ENCODE data around the gene SYP. TPM values are rescaled to one million over a fixed set of nuclear protein-coding genes. Genes with fewer than 3 reads are reported as not detected.

The SYP gene
- total and polyA plus RNA-seq, 10 of the 15 experiments (the other 5 are each of a cell fraction or from before 2014, with no cell fraction given) = 0.34 to 1.7 (median 0.74) TPM

- no peak overlapping the region for H3K4me2 ChIP-seq (ENCODE audit: control insufficient read depth, insufficient read depth)
- ChIA-PET RAD21 (ENCODE audit: unreplicated experiment) (no interaction called here), CTCF (interaction anchor here (0.7 to 1.3 kb wide), 2 partner anchors 46 to 83 kb away, joined by 4 read pairs; no protein-coding TSS in a partner anchor), POLR2A (interaction anchor here (1.0 kb wide), 1 partner anchor 48 kb away, joined by 4 read pairs; no protein-coding TSS in a partner anchor), SMC1A (ENCODE audit: uncharacterized antibody, unreplicated experiment) (no interaction called here)
- DNase-seq (ENCODE audit: low read depth, low spot score) (no peak), ATAC-seq (no peak), FAIRE-seq (no peak)
- H3K27me3 ChIP-seq (replicated peaks in 1 of 2; ENCODE audit: control insufficient read depth in 2 of 2, insufficient read depth in 2 of 2, low read length in 1 of 2) = no peaks in the 10 kb centered on the region
- no peak for TF ChIP-seq BACH1 (IDR thresholded peaks at IDR 0.05; ENCODE audit: borderline replicate concordance)
- H4K20me1 ChIP-seq (ENCODE audit: control insufficient read depth, insufficient read depth) = no peaks in the 10 kb centered on the region
- no peaks in the 10 kb centered on the region; a peak in 1 of 4 replicates for H3K36me3 ChIP-seq (ENCODE audit: control insufficient read depth in 2 of 2, insufficient read depth in 2 of 2, low read length in 1 of 2)
- no peak overlapping the region for H3K27ac ChIP-seq (ENCODE audit: control insufficient read depth, insufficient read depth)
- no peak overlapping the region for H3K4me3 ChIP-seq
- H3K9me3 ChIP-seq (replicated peaks; ENCODE audit: control insufficient read depth, insufficient read depth, low read length) = no peaks in the 10 kb centered on the region; the same call in 2 of the 3 replicates
- H3K9ac ChIP-seq (ENCODE audit: control insufficient read depth, insufficient read depth, low read length) = no peak overlapping the region
- H3K4me1 ChIP-seq (ENCODE audit: control insufficient read depth, insufficient read depth, low read length) = peaks cover 5% of the 10 kb centered on the region
- H2AFZ ChIP-seq (ENCODE audit: control insufficient read depth, low read depth, low read length) = no peak overlapping the region
- intact Hi-C loops (cut with micrococcal nuclease; ENCODE audit: unreplicated experiment) = loop anchor here (5.0 kb wide), 1 partner anchor 46 kb away; no protein-coding TSS in a partner anchor
- BruUV-seq (replicated peaks) = no TSS peak
- in situ Hi-C loops (cut with MboI) = no loop called here
- 55% methylated on average over 7 of the region's 7 CpGs for WGBS (ENCODE audit: insufficient coverage, insufficient replicate concordance, low lambda C conversion rate, missing lambda C conversion rate)
- peaks cover 3% of the 10 kb centered on the region; the same call in 1 of the 2 replicates for H3K79me2 ChIP-seq (ENCODE audit: control insufficient read depth, insufficient read depth, low read length)
These were observed 38.7 kb upstream of the SYP start for GRCh38 chrX:49238735-49239134.

- no peaks in the 10 kb centered on the region; the same call in 2 of the 3 replicates for H3K9me3 ChIP-seq (replicated peaks; ENCODE audit: control insufficient read depth, insufficient read depth, low read length)
- WGBS (ENCODE audit: insufficient coverage, insufficient replicate concordance, low lambda C conversion rate, missing lambda C conversion rate) = 49% methylated on average over 9 of the region's 9 CpGs
- H2AFZ ChIP-seq (ENCODE audit: control insufficient read depth, low read depth, low read length) = no peak overlapping the region
- peak overlapping the region; percentile 48 for H3K27ac ChIP-seq (ENCODE audit: control insufficient read depth, insufficient read depth)
- H4K20me1 ChIP-seq (ENCODE audit: control insufficient read depth, insufficient read depth) = no peaks in the 10 kb centered on the region
- H3K27me3 ChIP-seq (replicated peaks in 1 of 2; ENCODE audit: control insufficient read depth in 2 of 2, insufficient read depth in 2 of 2, low read length in 1 of 2) = no peaks in the 10 kb centered on the region
- intact Hi-C loops (cut with micrococcal nuclease; ENCODE audit: unreplicated experiment) = loop anchor here (5.0 kb wide), 1 partner anchor 45 kb away; no protein-coding TSS in a partner anchor
- ChIA-PET RAD21 (ENCODE audit: unreplicated experiment) (interaction anchor here (1.0 to 1.5 kb wide), 2 partner anchors 32 to 44 kb away, joined by 3 to 4 read pairs; partner anchors contain the start of gene PPP1R3F), CTCF (interaction anchor here (0.7 to 1.5 kb wide), 3 partner anchors 45 to 517 kb away, joined by 3 read pairs; no protein-coding TSS in a partner anchor), POLR2A (no interaction called here), SMC1A (ENCODE audit: uncharacterized antibody, unreplicated experiment) (interaction anchor here (2.6 kb wide), 1 partner anchor 45 kb away, joined by 9 read pairs; no protein-coding TSS in a partner anchor)
- TF ChIP-seq HCFC1 (IDR thresholded peaks at IDR 0.05; ENCODE audit: low read length) (no peak), MEF2B (IDR thresholded peaks at IDR 0.05; ENCODE audit: partially characterized antibody, poor library complexity, severe bottlenecking) (no peak), ZNF217 (IDR thresholded peaks at IDR 0.05) (no peak), NR2C1 (IDR thresholded peaks at IDR 0.05) (no peak), IKZF2 (IDR thresholded peaks at IDR 0.05) (0 out of 4 replicates have a peak, but pooled peaks of 1 of the 2 experiments have one; percentile 11), NRF1 (conservative IDR thresholded peaks at IDR 0.05; ENCODE audit: low read depth, low read length) (no peak), SMARCA5 (IDR thresholded peaks at IDR 0.05) (no peak), SPI1 (IDR thresholded peaks at IDR 0.05; ENCODE audit: borderline replicate concordance, insufficient read depth, low read depth, low read length) (peak; percentile 46; the same call in 1 of the 2 replicates), ZBTB4 (CRISPR knock-in tag; IDR thresholded peaks at IDR 0.05) (no peak), GABPA (IDR thresholded peaks at IDR 0.05; ENCODE audit: low read depth) (no peak), SUPT20H (IDR thresholded peaks at IDR 0.05; ENCODE audit: borderline replicate concordance, control insufficient read depth, low read depth, low read length) (no peak), PAX5 (IDR thresholded peaks at IDR 0.05; ENCODE audit: borderline replicate concordance, low read depth, low read length) (no peak)
- H3K4me1 ChIP-seq (ENCODE audit: control insufficient read depth, insufficient read depth, low read length) = peaks cover 5% of the 10 kb centered on the region
- H3K4me3 ChIP-seq = peak overlapping the region; percentile 62
- ATAC-seq (peak; percentile 72), FAIRE-seq (no peak), DNase-seq (ENCODE audit: low read depth, low spot score) (no peak)
- no peaks in the 10 kb centered on the region for H3K36me3 ChIP-seq (ENCODE audit: control insufficient read depth in 2 of 2, insufficient read depth in 2 of 2, low read length in 1 of 2)
- peaks cover 3% of the 10 kb centered on the region; the same call in 1 of the 2 replicates for H3K79me2 ChIP-seq (ENCODE audit: control insufficient read depth, insufficient read depth, low read length)
- in situ Hi-C loops (cut with MboI) = no loop called here
- H3K4me2 ChIP-seq (ENCODE audit: control insufficient read depth, insufficient read depth) = peak overlapping the region; percentile 82
- peak overlapping the region; percentile 48 for H3K9ac ChIP-seq (ENCODE audit: control insufficient read depth, insufficient read depth, low read length)
- BruUV-seq (replicated peaks) = no TSS peak
These were observed 37.1 kb upstream of the SYP start for GRCh38 chrX:49237060-49237459.

Measured in GM12878 (cell line).